AG04450 (cell line): Measurements from ENCODE around the gene COQ10B. TPM values are rescaled to one million over a fixed set of nuclear protein-coding genes. Genes with fewer than 3 reads are reported as not detected.
A peak's percentile ranks its signal among the peaks of the same experiment; 100 is the strongest.
"Not testable (repeated sequence)": the region's sequence is repeated elsewhere in the genome, so short reads cannot be mapped to it uniquely, and the experiment has no call there.

ENCODE experiments used
- CTCF ChIA-PET: fragments of 300-600, 350-600 bp; formaldehyde crosslinking; extraction: SDS; loops from one replicate; lab custom pipeline; 2022; ENCODE audit warnings: antibody characterized with exemption, inconsistent platforms; lab: Charles Lee
- POLR2A ChIA-PET: fragments of 350-600 bp; formaldehyde crosslinking; extraction: SDS; loops from one replicate; lab custom pipeline; 2021; ENCODE audit warnings: antibody characterized with exemption, inconsistent platforms; lab: Yijun Ruan, JAX
- DNase-seq: peaks from one replicate; pipeline ENCODE4 v3.0.0-alpha.2; 2011; ENCODE audit warnings: low read depth, low spot score
- H3K27ac ChIP-seq: one replicate; pipeline ENCODE4 v1.5.1; 2012; ENCODE audit warnings: low read depth, low read length, control low read depth
- H3K27me3 ChIP-seq: one replicate; pipeline ENCODE4 v1.6.0; 2012; ENCODE audit warnings: low read length; ENCODE audit not compliant: control insufficient read depth, insufficient read depth
- H3K4me3 ChIP-seq: 2 replicates; pipeline ENCODE4 v1.5.1; 2011; ENCODE audit warnings: mild to moderate bottlenecking, low read depth, low read length, control low read depth
- H3K9me3 ChIP-seq: 2 replicates; pipeline ENCODE4 v1.5.1; 2012; ENCODE audit warnings: low read length; ENCODE audit not compliant: control insufficient read depth, insufficient read depth
- CTCF ChIP-seq: IDR thresholded peaks from 2 replicates; pipeline ENCODE4 v1.5.1; 2011; ENCODE audit warnings: low read depth, low read length, control low read depth, inconsistent platforms
- polyA plus RNA-seq: library from polyadenylated mRNA; depleted of rRNA; stranded (reverse); fragments of >200 nt; gene quantifications from 2 replicates; pipeline ENCODE4 v1.2.3, GENCODE V29; 2011

The COQ10B gene
- polyA plus RNA-seq, 1 experiment = 5.8 TPM

GRCh38 chr2:197427986-197428385, 25.4 kb upstream of the COQ10B start:
- no peak for DNase-seq
- ChIA-PET POLR2A (no interaction called here), CTCF (no interaction called here)
- Histone ChIP-seq H3K4me3 (no peak overlapping the region), H3K9me3 (no peaks in the 10 kb centered on the region), H3K27ac (no peak overlapping the region), H3K27me3 (no peaks in the 10 kb centered on the region)
- no peak for TF ChIP-seq CTCF

GRCh38 chr2:197431858-197432257, 21.5 kb upstream of the COQ10B start:
- ChIA-PET POLR2A (interaction anchor here (0.6 to 1.6 kb wide), 2 partner anchors 21 to 160 kb away, joined by 3 to 5 read pairs; no protein-coding TSS in a partner anchor), CTCF (interaction anchor here (1.3 kb wide), 1 partner anchor 275 kb away, joined by 3 read pairs; no protein-coding TSS in a partner anchor)
- H3K4me3 ChIP-seq = no peak overlapping the region
- no peaks in the 10 kb centered on the region for H3K27me3 ChIP-seq
- TF ChIP-seq CTCF = no peak
- no peaks in the 10 kb centered on the region for H3K9me3 ChIP-seq
- no peak overlapping the region for H3K27ac ChIP-seq
- no peak for DNase-seq

- peak overlapping the region; percentile 40 for H3K4me3 ChIP-seq
- H3K27me3 ChIP-seq, DNase-seq, H3K27ac ChIP-seq, H3K9me3 ChIP-seq: not testable (repeated sequence)
- POLR2A ChIA-PET = interaction anchor here (1.6 kb wide), 1 partner anchor 20 kb away, joined by 5 read pairs; no protein-coding TSS in a partner anchor
- CTCF ChIA-PET = interaction anchor here (1.3 kb wide), 1 partner anchor 274 kb away, joined by 3 read pairs; no protein-coding TSS in a partner anchor
Observed at GRCh38 chr2:197432527-197432926, 20.8 kb upstream of the COQ10B start.

- CTCF ChIA-PET = no interaction called here
- no peak for DNase-seq
- no peak for TF ChIP-seq CTCF
Observed at GRCh38 chr2:197433780-197434438, 19.4 kb upstream of the COQ10B start.

GRCh38 chr2:197434541-197435513, 18.5 kb upstream of the COQ10B start, which contains the start of gene SF3B1:
Gene SF3B1 (minus strand): TSS chr2:197435028. CDS start chr2:197434999, 29 bp downstream.
- Histone ChIP-seq H3K9me3 (no peaks in the 10 kb centered on the region), H3K4me3 (peak within 1 kb of the TSS; percentile 70), H3K27me3 (no peaks in the 10 kb centered on the region), H3K27ac (peak within 1 kb of the TSS; percentile 97)
- ChIA-PET CTCF (interaction anchor here (0.6 to 1.5 kb wide), 5 partner anchors 10 to 1873 kb away, joined by 3 to 7 read pairs (median 3); partner anchors contain the start of gene COQ10B), POLR2A (interaction anchor here (0.6 to 2.6 kb wide), 10 partner anchors 9 to 81 kb away, joined by 3 to 49 read pairs (median 4); partner anchors contain the start of genes COQ10B, HSPD1, HSPE1 and MOB4)
- peak; percentile 94 for DNase-seq
- no peak for TF ChIP-seq CTCF

More at GRCh38 chr2:197433780-197434438, 19.4 kb upstream of the COQ10B start:
- Histone ChIP-seq H3K27ac (no peak overlapping the region), H3K27me3 (no peaks in the 10 kb centered on the region), H3K4me3 (peak overlapping the region; percentile 70), H3K9me3 (no peaks in the 10 kb centered on the region)
- POLR2A ChIA-PET = interaction anchor here (1.8 kb wide), 1 partner anchor 66 kb away, joined by 13 read pairs; the partner anchor contains the start of genes HSPD1 and HSPE1
